HG02610 (cell line): ENCODE data around the gene RANBP3L.
"Not testable (repeated sequence)": the region's sequence is repeated elsewhere in the genome, so short reads cannot be mapped to it uniquely, and the experiment has no call there.

Experiments
- ATAC-seq: cut with Tn5 transposase; IDR thresholded peaks from one replicate; pipeline ENCODE4 v1.9.1; 2021; ENCODE audit warnings: mild to moderate bottlenecking, moderate library complexity; ENCODE audit not compliant: unreplicated experiment

The RANBP3L gene

GRCh38 chr5:36301858-36302603 is at the start of gene RANBP3L:
TSS of gene RANBP3L (minus strand) at chr5:36301902. CDS start at chr5:36301416, 486 bp downstream.
- peak; percentile 69 for ATAC-seq

GRCh38 chr5:36346896-36347690 is 45.4 kb upstream of the RANBP3L start:
- ATAC-seq, result no peak

GRCh38 chr5:36344899-36345298 is 43.2 kb upstream of the RANBP3L start:
- ATAC-seq, result no peak

GRCh38 chr5:36341720-36342119 is 40.0 kb upstream of the RANBP3L start:
- ATAC-seq, result not testable (repeated sequence)

GRCh38 chr5:36337597-36337996 is 35.9 kb upstream of the RANBP3L start:
- no peak for ATAC-seq

- no peak for ATAC-seq
Observed at GRCh38 chr5:36334315-36334714, 32.6 kb upstream of the RANBP3L start.

GRCh38 chr5:36332720-36333119 is 31.0 kb upstream of the RANBP3L start:
- not testable (repeated sequence) for ATAC-seq

GRCh38 chr5:36325196-36325595 is 23.5 kb upstream of the RANBP3L start:
- no peak for ATAC-seq

- ATAC-seq, result no peak
Observed at GRCh38 chr5:36323926-36324781, 22.5 kb upstream of the RANBP3L start.

GRCh38 chr5:36312953-36313672 is 11.4 kb upstream of the RANBP3L start:
- no peak for ATAC-seq

- ATAC-seq, result no peak
Observed at GRCh38 chr5:36311956-36312355, 10.3 kb upstream of the RANBP3L start.

- no peak for ATAC-seq
Observed at GRCh38 chr5:36310138-36310537, 8.4 kb upstream of the RANBP3L start.

- peak; percentile 60 for ATAC-seq
Observed at GRCh38 chr5:36305571-36306326, 4.0 kb upstream of the RANBP3L start.

GRCh38 chr5:36304095-36304805 is 2.5 kb upstream of the RANBP3L start:
- ATAC-seq, result no peak

GRCh38 chr5:36300927-36301540 is 668 bp downstream of the RANBP3L start:
- ATAC-seq, result no peak

GRCh38 chr5:36300191-36300926 is 1.3 kb downstream of the RANBP3L start:
- no peak for ATAC-seq

GRCh38 chr5:36298552-36298951 is 3.1 kb downstream of the RANBP3L start:
- no peak for ATAC-seq

GRCh38 chr5:36297653-36298052 is 4.0 kb downstream of the RANBP3L start:
- ATAC-seq, result no peak
